Measurements from ENCODE around the gene ZBTB16. TPM values are rescaled to one million over a fixed set of nuclear protein-coding genes. Genes with fewer than 3 reads are reported as not detected.

The ZBTB16 gene
- total and polyA plus RNA-seq, 10 donors = 1.5 to 85.6 (median 42.1) TPM

DNA sequence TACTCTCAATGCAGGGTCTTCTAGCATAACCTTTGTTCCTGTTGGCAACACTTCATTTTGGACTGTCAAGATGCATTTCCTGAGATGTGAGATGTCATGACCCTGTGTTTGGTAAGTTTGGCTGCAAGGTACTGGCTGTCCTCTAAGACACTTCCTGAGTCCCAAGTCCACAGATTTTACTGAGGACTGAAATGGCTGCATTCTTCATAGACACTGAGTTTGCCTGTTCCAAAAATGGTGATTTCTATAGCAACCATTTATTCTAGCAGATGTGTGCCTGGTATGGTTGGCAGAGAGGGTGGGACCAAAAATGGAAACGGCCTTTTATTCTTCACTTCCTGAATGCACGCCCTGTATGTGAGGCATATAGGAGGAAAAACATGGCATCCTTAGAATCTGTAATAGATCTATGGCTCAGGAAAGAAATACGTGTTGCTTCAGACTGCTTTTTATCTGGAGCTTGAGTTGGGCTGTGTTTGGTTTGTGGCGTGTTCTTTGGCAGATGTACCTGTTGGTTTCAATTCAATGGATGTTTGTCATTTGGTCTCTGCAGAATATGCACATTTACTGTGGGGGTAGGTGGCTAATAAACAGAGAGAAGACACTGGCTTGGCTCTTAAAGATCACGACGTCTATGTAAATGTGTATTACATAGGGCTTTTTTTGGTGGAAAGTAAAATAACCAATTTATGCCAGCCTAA, 62.4 kb downstream of the ZBTB16 start:
- TF ChIP-seq, protein P1, sequence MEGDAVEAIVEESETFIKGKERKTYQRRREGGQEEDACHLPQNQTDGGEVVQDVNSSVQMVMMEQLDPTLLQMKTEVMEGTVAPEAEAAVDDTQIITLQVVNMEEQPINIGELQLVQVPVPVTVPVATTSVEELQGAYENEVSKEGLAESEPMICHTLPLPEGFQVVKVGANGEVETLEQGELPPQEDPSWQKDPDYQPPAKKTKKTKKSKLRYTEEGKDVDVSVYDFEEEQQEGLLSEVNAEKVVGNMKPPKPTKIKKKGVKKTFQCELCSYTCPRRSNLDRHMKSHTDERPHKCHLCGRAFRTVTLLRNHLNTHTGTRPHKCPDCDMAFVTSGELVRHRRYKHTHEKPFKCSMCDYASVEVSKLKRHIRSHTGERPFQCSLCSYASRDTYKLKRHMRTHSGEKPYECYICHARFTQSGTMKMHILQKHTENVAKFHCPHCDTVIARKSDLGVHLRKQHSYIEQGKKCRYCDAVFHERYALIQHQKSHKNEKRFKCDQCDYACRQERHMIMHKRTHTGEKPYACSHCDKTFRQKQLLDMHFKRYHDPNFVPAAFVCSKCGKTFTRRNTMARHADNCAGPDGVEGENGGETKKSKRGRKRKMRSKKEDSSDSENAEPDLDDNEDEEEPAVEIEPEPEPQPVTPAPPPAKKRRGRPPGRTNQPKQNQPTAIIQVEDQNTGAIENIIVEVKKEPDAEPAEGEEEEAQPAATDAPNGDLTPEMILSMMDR (IDR thresholded peaks at IDR 0.05 in 8 of 11, conservative IDR thresholded peaks at IDR 0.05 in 3 of 11) = no peak
- TF ChIP-seq POLR2AphosphoS5 (IDR thresholded peaks at IDR 0.05) (peak in 1 of 3 donors; percentile 35), POLR2A (IDR thresholded peaks at IDR 0.05) (no peak)
- intact Hi-C loops (cut with DNase I; ENCODE audit: low total_unique reads) = no loop called here
- Histone ChIP-seq H3K36me3 (peaks cover 0 to 37% (median 0%) of the 10 kb centered on the region in 6 donors), H3K4me1 (peaks cover 0 to 63% (median 13%) of the 10 kb centered on the region in 6 donors), H3K9me3 (no peaks in the 10 kb centered on the region), H3K27ac (peak overlapping the region in 2 of 8 donors; percentile 13 to 17), H3K4me3 (no peak overlapping the region), H3K27me3 (replicated peaks in 1 of 7) (no peaks in the 10 kb centered on the region)
- no peak for DNase-seq
- 73 to 82% (median 76%) methylated on average over 6 of the region's 6 CpGs for WGBS, 5 donors

DNA sequence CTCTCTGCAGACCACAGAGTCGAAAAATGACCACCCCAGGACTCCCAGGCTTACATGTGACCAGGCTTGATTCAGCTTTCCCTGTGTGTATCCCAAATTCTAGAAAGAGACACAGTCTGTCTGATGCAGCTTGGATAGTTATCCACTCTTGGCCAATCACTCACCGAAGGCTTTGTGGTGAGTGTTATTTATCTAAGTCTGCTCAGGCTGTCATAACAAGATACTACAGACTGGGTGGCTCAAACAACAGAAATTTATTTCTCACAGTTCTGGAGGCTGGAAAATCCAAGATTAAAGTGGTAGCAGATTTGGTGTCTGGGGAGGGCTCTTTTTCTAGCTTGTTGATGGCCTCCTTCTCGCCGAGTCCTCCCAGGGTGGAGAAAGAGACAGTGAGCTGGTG, 63.2 kb downstream of the ZBTB16 start:
- no peak overlapping the region for H3K4me3 ChIP-seq
- intact Hi-C loops (cut with DNase I; ENCODE audit: low total_unique reads) = no loop called here
- H3K27me3 ChIP-seq (replicated peaks in 1 of 7) = no peaks in the 10 kb centered on the region
- 86 to 97% (median 91%) methylated on average over 4 of the region's 4 CpGs for WGBS, 5 donors
- no peak overlapping the region for H3K27ac ChIP-seq
- H3K4me1 ChIP-seq = peaks cover 0 to 68% (median 13%) of the 10 kb centered on the region in 6 donors
- peaks cover 0 to 44% (median 0%) of the 10 kb centered on the region in 6 donors for H3K36me3 ChIP-seq
- no peaks in the 10 kb centered on the region for H3K9me3 ChIP-seq
- no peak for DNase-seq
- TF ChIP-seq POLR2AphosphoS5 (IDR thresholded peaks at IDR 0.05) (no peak), POLR2A (IDR thresholded peaks at IDR 0.05) (no peak)
- TF ChIP-seq, protein P1 (IDR thresholded peaks at IDR 0.05 in 8 of 11, conservative IDR thresholded peaks at IDR 0.05 in 3 of 11) = no peak

DNA sequence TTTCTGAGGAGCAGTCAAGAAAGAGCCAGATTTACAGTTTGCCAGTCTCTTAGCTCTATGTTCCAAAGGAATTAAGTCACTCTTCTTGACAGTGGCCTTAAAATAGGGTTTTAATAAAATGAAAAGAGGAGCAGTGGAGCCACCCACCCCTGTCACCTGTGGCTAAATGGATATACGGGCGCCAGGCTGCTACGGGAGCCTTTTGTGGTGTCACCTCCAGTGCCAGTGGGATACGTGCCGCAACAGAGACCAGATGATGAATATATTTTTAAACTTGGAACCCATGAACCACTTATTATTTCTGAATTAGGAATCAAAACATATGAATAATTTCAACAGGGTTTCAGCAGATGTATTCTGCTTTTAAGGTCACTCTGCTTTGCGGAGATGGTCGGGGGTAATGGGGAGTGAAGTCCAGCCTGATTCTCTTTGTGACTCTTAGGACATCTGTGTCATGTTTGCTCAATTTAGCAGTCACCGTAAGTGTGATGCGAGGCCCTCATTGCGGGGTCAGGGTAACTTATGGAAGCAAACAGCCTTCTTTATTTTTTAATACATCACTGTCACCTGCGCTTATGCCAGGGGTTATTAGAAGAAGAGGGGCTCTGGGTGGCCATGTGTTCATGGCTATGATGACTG, 64.3 kb downstream of the ZBTB16 start:
- H3K4me1 ChIP-seq = peaks cover 0 to 79% (median 13%) of the 10 kb centered on the region in 6 donors
- H3K36me3 ChIP-seq = peaks cover 0 to 50% (median 0%) of the 10 kb centered on the region in 6 donors
- no peak overlapping the region for H3K4me3 ChIP-seq
- intact Hi-C loops (cut with DNase I; ENCODE audit: low total_unique reads) = no loop called here
- DNase-seq = no peak
- H3K27me3 ChIP-seq (replicated peaks in 1 of 7) = no peaks in the 10 kb centered on the region
- TF ChIP-seq, protein P1 (IDR thresholded peaks at IDR 0.05 in 8 of 11, conservative IDR thresholded peaks at IDR 0.05 in 3 of 11) = no peak
- TF ChIP-seq POLR2AphosphoS5 (IDR thresholded peaks at IDR 0.05) = no peak
- H3K27ac ChIP-seq = no peak overlapping the region
- no peaks in the 10 kb centered on the region for H3K9me3 ChIP-seq
- 94 to 97% (median 95%) methylated on average over 11 of the region's 11 CpGs for WGBS, 5 donors

DNA sequence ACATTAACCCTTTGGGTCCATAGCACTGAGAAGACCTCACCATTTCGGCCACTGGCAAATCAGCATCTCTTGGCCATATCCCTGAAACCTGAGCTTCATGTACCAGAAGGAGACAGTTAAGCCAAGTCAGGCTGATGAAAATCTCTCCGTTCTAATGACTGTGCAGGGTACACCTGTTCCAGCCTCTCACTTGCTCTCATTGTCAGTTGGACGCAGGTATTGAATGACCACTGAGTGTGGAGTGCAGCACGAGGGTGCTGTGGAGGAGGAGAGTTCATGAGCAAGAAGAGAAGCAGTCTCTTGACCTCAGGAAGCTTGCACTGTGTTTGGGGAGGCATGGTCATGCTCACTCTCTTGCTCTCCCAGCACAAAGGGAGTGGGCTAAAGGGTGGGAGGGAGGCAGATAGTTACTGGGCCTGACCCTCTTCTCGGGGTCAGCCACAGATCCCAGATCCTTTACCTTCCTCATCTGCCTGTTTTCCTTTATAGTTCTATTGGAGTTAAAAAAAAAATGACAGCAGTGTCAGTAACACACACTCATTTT, 65.2 kb downstream of the ZBTB16 start:
- WGBS, 5 donors = 81 to 92% (median 90%) methylated on average over 5 of the region's 5 CpGs
- intact Hi-C loops (cut with DNase I; ENCODE audit: low total_unique reads) = no loop called here
- no peaks in the 10 kb centered on the region for H3K9me3 ChIP-seq
- DNase-seq = no peak
- TF ChIP-seq POLR2AphosphoS5 (IDR thresholded peaks at IDR 0.05) (no peak), POLR2A (IDR thresholded peaks at IDR 0.05) (no peak)
- TF ChIP-seq, protein P1 (IDR thresholded peaks at IDR 0.05 in 8 of 11, conservative IDR thresholded peaks at IDR 0.05 in 3 of 11) = no peak
- peaks cover 0 to 84% (median 21%) of the 10 kb centered on the region in 6 donors for H3K4me1 ChIP-seq
- peaks cover 0 to 50% (median 0%) of the 10 kb centered on the region in 6 donors for H3K36me3 ChIP-seq
- no peak overlapping the region for H3K4me3 ChIP-seq
- no peak overlapping the region for H3K27ac ChIP-seq
- H3K27me3 ChIP-seq (replicated peaks in 1 of 7) = no peaks in the 10 kb centered on the region

Measured in spleen (tissue), 11 donors.